Pulmonary artery endothelial cell (primary cell): Measurements from ENCODE around the gene LMO4. TPM values are rescaled to one million over a fixed set of nuclear protein-coding genes. Genes with fewer than 3 reads are reported as not detected.

Experiments used
- DNase-seq: peaks from one replicate; pipeline ENCODE4 v3.0.0-alpha.2; 2011; ENCODE audit warnings: low read depth, low spot score
- total RNA-seq: library from RNA; depleted of rRNA; stranded (reverse); fragments of >200 nt; gene quantifications from 2 replicates; pipeline ENCODE4 v1.2.3, GENCODE V29; 2014

Gene LMO4, protein sequence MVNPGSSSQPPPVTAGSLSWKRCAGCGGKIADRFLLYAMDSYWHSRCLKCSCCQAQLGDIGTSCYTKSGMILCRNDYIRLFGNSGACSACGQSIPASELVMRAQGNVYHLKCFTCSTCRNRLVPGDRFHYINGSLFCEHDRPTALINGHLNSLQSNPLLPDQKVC
- total RNA-seq, result 26.6 and 32.3 TPM in 2 replicates

DNA sequence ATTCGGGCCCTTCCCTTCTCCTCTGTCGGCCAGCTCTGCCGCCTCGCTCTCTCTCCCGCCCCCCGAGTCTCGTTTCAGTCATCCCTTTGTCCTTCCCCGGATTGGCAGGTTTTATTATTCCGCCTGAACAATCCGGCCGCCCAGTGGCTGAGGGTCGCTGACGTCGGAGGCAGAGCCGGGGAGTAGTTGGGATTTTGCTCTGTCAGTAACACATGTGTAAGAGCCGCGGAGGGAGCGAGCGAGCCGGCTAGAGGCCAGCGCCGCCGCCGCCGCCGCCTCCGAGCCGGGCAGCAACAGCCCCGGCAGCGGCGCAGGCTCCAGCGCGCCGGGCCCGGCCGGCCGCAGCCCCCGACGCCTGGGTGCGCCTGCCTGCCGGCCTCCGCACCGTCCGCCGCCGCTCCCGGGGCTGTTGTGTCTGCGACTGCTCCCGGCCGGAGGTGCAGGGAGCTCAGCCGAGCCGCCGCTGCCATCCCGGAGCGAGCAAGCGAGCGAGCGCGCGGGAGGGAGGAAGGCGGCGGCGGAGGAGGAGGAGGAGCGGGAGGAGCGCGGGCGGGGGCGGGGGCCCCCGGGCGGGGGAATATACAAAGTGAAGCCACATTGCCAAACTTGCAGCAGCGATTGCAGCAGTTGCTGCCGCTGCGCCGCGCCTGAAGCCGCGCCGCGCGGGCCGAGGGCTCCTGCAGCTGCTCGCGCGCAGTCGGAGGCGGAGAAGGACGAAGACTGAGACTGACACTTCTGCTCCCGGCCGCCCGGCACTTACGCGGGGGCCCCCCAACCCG lies at the start of gene LMO4:
LMO4 (plus strand) TSS at position 609 of the 779 bp plus-strand sequence. CDS start 3,136 bp downstream, outside the sequence.
- peak; percentile 95 for DNase-seq

DNA sequence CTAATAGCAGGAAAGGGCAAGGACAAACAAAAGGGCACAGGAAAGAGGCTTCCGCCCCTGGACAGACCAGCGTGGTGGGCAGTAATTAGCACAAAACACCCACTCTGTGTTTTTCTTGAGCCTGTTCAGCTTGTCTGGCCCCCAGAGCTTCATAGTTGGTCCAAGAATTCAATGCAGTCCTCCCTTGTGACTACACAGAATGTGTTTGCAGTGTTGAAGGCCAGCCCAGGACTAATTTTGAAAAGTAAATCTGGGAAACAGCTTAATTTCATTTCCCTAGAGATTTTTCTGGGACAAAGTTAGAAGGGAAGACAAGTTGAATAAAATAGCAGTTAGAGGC lies 49.2 kb upstream of the LMO4 start:
- no peak for DNase-seq

DNA sequence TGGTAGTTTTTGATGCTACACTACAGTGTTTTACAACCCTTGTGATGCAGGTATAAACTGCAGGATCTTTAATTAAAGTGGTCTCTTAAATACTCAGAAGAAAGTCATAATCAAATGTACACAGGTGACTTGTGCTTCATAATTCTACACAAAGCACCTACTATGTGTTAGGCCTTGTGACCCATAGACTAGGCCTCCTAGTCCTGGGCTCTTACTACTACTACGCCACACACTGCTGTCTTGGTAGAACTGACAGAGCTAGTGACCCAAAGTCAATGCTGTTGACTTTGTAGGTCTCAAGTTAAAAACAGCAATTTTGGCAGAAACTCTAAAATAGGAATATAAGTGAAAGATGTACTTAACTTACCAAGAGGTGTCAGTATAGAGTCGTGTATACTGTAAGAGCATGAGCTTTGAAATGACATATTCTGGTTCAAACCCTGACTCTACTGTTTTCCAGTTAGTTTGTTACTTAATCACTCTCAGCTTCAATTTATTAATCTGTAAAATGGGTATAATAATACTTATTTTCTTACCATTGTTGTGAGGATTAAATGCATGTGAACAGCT lies 48.6 kb upstream of the LMO4 start:
- no peak for DNase-seq

DNA sequence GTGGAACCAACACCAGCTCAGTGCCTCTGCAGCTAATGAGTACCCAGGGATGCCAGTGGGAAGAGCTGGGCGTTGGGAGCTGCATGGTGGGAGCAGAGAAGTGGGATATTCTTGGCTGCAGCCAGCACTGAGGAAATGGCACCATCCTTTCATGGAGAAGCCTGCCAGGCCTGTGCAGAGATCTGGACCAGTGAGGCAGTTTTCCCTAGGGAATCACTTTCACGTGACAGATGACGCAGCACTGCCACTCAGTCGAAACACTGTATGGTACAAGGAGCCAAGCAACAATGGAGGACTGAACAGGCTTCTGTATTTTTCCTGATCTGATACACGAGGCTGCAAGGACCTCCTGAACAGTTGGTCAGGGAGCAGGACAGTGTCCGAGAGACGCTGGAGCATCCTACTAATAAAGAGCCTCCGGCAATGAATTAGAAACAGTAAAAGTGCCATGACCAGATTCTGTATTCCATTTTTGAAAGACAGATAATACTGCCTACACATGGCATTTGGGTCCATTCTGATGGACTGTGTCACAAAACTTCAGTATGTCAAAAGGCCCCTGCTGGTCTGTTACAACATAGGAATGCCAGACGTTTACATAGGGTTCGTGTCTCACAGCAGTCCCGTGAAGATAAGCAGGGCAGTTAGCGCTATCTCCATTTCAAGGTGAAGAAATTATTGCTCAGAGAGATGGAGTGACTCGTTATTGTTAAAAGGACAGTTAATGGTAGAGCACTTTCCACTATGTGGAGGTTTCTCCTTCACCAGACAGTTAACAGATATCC lies 44.0 kb upstream of the LMO4 start:
- DNase-seq, result no peak

DNA sequence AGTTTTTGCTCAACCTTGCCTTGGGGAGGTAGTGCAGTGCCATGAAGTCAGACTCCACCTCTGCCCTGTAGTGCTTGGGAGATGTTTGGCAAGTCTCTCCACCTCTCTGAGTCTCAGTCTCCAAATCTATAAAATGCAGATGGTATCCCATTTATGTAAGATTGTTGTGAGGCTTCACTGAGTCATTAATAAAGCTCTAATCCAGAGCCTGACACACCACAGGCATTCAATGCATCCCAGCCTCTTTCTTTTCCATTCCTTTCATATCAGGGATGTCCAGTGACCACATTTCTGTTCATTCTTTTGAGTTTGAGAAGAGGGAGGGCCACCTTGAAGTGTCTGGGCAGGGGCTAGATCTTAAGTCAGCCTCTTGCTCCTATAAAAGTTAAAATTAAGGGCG lies 37.6 kb upstream of the LMO4 start:
- no peak for DNase-seq

DNA sequence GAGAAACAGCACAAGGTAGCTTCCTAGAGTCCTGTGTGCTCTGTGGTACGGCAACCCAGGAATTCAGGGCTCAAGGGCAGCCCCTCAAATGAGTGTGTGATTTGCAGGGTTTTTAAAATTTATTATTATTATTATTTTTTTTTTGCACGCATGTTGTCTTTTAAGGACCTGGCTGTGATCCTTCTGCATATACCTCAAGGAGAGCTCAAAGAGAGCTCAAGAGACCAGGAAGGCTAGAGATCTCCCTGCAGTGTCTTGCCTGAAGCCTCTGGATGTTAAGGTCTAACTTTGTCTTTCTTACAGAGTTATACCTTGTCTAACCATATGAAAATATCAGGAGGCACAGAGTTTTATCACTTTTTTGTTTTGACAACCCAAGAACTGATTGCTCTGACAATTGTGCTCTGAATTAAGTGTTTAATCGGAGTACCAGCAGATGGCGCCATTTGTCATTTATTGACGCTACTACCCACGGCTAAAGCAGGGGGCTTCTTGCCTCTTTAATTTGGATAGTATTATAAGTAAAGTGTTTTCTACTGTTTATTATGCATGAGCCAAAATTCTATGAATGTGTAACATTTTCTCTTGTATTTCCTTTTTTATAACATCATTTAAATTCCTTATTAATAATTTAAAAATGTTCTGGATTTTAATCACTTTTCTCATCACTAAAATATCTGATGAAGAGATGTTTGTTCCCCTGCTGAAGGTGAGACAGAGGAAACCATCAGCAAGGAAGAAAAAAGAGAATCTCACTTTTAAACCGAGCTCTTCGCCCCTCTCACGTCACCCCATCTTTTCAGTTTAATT lies 35.8 kb upstream of the LMO4 start:
- DNase-seq, result peak; percentile 20

DNA sequence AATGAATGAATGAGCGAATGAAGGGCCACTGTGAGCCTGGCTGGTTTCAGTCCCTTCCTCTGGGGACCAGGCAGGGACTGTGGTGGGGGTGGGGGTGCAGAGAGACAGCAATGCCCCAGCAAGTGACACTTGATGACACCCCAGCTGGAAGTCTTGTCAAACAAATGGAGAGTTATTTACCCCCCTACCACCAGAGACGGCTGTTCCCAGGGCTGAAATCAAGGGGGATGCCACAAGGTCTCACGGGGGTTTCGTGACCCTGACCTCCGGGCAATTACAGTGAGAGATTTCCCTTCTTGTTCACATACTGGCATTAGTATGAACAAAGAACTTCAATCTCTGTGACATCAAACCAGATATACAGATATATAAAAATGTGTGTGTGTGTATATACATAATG lies 34.0 kb upstream of the LMO4 start:
- DNase-seq, result no peak

DNA sequence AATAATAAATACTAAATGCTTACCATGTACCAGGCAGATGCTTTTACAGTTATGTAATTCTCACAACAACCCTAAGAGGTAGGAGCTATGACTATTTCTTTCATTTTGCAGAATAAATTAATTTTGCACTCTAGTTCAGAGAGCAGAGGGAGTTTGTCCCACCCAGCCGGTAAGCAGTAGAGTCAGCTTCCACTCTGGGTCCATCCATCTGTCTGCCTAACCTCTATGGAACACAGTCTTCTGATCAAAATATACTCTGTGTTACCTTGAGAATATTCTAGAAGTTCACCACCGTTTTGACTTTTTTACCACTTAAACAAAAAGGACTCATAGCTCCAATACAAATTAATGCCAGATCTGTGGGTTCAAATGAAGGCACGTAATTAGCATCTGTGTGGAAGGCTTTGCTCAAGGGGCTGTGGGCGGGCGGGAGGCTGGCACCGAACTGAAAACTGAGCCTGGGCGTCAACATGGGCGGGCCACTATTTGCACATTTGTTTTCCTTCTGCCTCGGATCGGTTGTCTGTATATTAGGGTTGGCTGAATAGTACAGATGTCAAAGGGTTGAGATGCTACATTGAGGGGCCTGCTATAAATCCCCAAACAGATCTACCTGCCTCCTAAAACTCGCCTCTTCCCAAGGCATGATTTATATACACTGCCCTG lies 33.1 kb upstream of the LMO4 start:
- DNase-seq, result no peak

DNA sequence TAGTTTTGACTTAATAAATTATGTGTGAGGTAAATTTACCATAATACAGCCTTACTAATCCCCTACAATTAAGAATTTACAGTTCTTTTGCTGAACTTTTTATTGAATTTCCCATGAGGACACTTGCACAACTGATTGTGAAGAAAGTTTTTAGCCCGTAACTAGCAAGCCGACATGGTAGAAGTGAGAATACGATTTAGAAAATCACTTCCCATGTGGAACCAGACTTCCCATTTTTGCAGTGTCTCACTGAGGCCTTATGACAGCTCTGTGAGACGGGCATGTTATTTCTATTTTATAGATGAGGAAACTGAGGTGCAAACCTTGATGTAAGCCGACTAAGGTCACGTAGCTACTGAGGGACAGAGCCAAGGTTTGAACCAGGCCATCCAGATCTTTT lies 32.5 kb upstream of the LMO4 start:
- no peak for DNase-seq

DNA sequence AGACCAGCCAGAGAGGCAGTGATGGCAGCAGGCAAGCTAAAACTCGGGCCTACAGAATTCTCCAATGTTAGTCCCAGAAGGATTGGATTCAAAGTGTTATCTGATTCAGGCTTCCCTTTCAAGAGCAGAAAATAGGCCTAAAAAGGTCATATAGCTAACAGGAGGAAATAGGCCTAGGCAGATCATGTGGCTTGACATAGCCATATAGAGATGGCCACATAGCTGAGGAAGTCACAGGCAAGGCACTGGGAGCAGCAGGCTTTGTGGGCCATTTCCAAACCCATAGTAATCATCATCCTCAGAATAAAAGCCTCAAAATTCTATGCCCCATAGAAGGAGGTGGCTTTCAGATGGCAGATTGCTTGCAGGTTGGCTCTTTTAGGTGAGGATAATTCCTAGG lies 29.0 kb upstream of the LMO4 start:
- no peak for DNase-seq

DNA sequence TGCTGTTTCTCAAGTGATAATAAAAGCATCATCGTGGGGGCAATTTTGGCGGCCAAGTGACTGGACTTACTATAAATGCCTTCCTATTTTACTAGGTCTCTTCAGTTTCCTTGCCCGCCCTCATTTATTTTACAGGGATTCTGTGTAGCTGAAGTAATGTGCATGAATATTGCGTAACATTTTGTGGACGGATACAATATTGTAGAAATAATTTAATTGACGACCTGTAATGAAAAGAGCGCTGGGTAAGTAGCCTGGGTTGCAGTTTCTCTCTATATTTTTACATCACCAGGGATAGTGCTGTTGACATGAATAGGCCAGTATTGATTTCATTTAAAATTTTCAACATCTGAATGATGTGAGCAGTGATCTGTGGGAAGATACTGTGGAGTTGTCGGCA lies 28.1 kb upstream of the LMO4 start:
- no peak for DNase-seq

DNA sequence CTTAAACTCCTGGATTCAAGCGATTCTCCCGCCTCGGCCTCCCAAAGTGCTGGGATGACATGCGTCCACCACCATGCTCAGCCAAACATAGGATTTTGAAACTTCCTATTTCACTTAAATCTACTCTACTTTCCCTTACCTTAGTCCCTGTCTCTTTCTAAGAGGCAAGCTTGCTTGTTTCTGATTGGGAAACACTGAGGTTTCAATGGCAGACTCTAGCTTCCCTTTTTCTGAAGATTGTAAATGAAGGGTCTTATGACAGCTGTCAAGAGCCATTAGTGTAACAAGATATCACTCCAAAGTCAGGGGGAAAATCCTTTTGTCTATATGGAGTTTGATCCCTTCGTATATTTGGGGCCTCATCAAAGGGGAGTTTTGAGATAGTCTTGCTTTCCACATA lies 23.5 kb upstream of the LMO4 start:
- no peak for DNase-seq

DNA sequence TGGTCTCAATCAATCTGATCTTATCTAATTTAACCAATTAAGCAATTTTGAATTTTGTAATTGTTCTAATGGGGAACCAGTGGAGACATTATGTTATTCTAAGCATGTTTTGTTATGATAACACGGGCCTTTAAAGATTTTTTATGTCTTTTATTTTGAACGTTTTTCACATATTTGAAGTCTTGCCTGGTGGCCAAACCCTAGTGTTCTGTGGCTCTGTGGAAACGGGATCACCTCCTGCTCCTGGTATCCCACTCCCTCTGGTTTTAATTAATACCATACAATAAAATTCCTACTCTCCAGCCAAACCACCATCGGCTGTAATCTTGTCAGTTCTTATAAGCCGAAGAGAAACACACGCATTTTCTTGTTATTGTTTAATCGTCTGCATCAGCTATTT lies 22.9 kb upstream of the LMO4 start:
- DNase-seq, result no peak

DNA sequence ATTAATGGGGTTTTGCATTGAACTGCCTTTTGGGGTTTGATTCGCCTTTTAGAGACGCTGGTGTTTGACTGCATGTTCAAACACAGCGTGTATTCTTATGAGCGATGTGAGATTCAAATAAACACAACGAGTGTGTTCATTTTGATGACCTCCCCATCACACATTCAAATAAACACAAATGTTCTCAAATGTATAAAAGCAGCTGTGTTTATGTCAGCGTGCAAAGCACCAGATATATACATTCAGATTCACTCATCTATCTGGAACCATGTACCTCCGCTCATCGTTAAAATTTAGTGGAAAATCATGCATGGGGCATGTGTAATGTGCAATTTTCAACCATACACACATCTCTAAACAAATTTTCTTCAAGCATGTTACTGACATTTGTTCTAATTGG lies 21.4 kb upstream of the LMO4 start:
- DNase-seq, result no peak

DNA sequence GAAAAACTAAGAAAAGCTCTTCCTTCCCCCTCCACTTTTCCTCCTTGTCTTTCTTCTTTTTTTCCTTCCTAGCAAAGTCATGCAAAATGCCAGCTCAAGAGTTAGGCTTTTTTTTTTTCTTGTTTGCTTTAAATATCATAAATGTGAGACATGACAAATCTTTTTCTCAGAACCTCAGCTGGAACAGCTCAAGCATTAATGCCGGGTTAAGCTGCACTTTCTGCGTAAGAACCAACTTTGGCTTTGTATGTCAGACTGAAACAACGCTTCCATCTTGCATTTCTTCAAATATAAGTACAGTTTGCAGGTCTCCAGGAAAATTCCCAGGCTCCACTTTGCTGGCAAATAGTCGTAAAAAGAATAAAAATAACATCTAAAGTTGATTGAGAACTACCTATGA lies 20.7 kb upstream of the LMO4 start:
- no peak for DNase-seq

DNA sequence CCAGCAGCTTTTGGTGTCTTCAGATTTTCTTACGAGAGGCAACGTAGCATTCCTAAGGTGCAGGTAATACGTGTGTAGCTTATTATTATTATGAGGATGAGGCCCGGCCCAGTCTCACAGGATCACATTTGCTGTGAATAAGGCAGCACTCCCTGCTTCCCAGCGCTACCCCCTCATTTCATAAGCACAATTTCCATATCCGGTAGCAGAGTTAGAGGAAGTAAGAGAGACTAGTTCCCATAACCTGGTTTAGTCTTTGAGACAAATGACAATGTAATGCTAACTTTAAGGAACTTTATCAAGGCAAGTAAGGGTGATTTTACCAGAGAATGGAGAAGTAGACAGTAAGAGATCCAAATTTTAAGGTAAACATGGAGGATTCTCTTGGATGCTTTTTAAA lies 14.6 kb upstream of the LMO4 start:
- DNase-seq, result no peak

DNA sequence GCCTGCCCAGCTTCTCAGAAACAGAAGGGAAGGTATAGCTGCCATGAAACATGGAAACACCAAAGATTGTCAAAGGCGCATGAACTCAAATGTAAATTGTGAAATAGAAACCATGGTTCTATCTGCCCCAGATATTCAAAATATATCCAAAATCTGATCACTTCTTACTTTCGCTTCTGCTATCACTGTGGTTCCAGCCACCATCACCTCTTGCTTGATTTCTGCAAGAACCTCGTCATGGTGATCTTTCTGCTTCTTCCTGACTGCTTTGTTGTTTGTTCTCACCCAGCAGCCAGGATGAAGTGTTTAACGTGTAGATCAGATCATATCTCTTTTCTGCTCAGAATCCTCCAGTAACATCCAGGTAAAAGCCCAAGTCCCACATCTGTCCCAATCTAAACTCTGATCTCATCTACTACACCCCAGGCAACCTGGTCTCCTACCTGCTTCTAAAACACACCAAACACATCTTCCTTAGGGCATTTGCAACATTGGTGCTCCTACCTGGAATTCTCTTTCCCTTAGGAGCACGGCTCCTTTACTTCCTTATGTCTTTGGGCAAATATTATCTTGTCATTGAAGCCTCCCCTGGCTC lies 10.5 kb upstream of the LMO4 start:
- DNase-seq, result no peak

DNA sequence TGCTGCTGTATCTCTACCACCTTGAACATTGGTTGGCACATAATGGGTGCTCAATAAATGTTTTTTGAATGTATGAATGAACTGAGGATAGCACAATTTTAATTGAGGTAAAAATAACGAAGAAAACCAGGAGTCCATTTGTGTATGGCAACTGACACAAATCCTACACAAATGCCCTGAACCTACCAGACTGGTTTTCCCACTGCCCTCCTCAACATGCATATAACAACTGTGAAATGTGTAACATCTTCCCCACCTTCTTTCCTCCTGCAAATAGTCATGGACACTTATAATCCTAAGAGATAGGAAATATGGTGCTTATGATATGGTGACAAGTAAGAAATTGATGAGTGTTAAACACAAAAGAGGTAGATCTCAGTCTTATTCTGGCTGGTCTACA lies 9.9 kb upstream of the LMO4 start:
- no peak for DNase-seq

DNA sequence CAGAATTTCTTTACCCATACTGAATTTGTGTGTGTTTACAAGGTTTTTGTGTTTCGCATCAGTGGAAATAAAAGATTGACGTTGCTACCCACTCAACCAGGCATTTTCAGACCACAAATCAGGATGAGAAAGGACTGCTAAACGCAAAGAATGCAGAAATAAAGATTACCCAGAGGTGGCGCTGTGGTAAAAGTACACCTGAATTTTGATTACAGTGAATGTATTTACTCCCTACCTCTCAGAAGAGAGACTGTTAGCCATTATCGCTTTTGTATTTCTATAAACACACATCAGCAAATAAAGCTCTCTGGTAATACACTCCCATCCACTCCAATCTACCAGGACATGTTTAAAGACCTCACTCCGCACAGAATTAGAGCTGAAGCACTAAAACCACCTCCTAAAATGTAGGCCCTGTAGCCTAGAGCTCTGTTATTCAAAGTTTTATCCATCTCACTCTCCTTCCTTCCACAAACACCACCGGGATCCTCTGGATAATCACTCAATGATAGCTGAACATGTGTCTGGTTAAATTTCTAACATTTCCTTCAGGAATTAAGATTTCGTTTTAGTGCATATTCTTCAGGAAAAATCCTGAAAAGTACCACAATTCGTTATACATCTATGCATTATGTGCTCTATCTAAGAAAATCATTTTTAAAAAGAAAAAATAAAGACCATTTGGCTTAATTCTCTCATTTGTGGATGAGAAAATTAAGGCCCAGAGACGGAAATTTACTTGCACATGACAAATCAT lies 2.5 kb upstream of the LMO4 start:
- DNase-seq, result no peak
